Endothelial cell (in vitro differentiated cells): Measurements from ENCODE around the gene MFAP3. TPM values are rescaled to one million over a fixed set of nuclear protein-coding genes. Genes with fewer than 3 reads are reported as not detected.
A peak's percentile ranks its signal among the peaks of the same experiment; 100 is the strongest.
"Not testable (repeated sequence)": the region's sequence is repeated elsewhere in the genome, so short reads cannot be mapped to it uniquely, and the experiment has no call there.

Experiments used
- DNase-seq: peaks from one replicate; pipeline ENCODE4 v3.0.0; 2021; ENCODE audit warnings: low spot score
- H3K27ac Mint-ChIP-seq: one replicate; pipeline ENCODE4 v1.8.0; 2021; ENCODE audit warnings: mixed read lengths, inconsistent platforms; ENCODE audit not compliant: unreplicated experiment
- H3K27me3 Mint-ChIP-seq: one replicate; pipeline ENCODE4 v1.8.0; 2021; ENCODE audit warnings: mild to moderate bottlenecking, moderate library complexity, mixed read lengths, inconsistent platforms; ENCODE audit not compliant: unreplicated experiment
- H3K36me3 Mint-ChIP-seq: one replicate; pipeline ENCODE4 v1.8.0; 2021; ENCODE audit warnings: mild to moderate bottlenecking, low read depth, mixed read lengths, inconsistent platforms; ENCODE audit not compliant: unreplicated experiment
- H3K4me1 Mint-ChIP-seq: one replicate; pipeline ENCODE4 v1.8.0; 2021; ENCODE audit warnings: mild to moderate bottlenecking, mixed read lengths, inconsistent platforms; ENCODE audit not compliant: unreplicated experiment
- H3K4me3 Mint-ChIP-seq: one replicate; pipeline ENCODE4 v1.8.0; 2021; ENCODE audit warnings: mild to moderate bottlenecking, mixed read lengths, inconsistent platforms; ENCODE audit not compliant: unreplicated experiment
- H3K9me3 Mint-ChIP-seq: one replicate; pipeline ENCODE4 v1.8.0; 2021; ENCODE audit warnings: mixed read lengths, inconsistent platforms; ENCODE audit not compliant: unreplicated experiment
- CTCF ChIP-seq: fragments of 200-600 bp; sonication (generic); IDR thresholded peaks from one replicate; pipeline ENCODE4 v1.5.0; 2021; ENCODE audit warnings: antibody characterized with exemption; ENCODE audit not compliant: unreplicated experiment
- total RNA-seq: library from RNA; stranded (reverse); fragmentation: NEBNext Ultra II Directional; extraction: Animal tissue kit (Norgen Biotek cat#: 25700); gene quantifications from one replicate; pipeline ENCODE4 v1.2.1, GENCODE V29; 2021; ENCODE audit not compliant: unreplicated experiment

MFAP3 gene
- total RNA-seq, 1 donor from 2014 or later = 42.7 TPM

- Mint-ChIP-seq H3K27me3 (no peaks in the 10 kb centered on the region), H3K4me1 (no peaks in the 10 kb centered on the region)
- no peak for TF ChIP-seq CTCF
Observed at GRCh38 chr5:154065971-154066370, 27.2 kb downstream of the MFAP3 start.

GRCh38 chr5:154069854-154070253 is 31.1 kb downstream of the MFAP3 start:
- H3K9me3 Mint-ChIP-seq, H3K27ac Mint-ChIP-seq, H3K4me1 Mint-ChIP-seq, DNase-seq, H3K27me3 Mint-ChIP-seq, H3K36me3 Mint-ChIP-seq, H3K4me3 Mint-ChIP-seq: not testable (repeated sequence)

More at GRCh38 chr5:154065971-154066370, 27.2 kb downstream of the MFAP3 start:
- no peaks in the 10 kb centered on the region for H3K36me3 Mint-ChIP-seq
- H3K4me3 Mint-ChIP-seq = no peak overlapping the region
- no peak overlapping the region for H3K27ac Mint-ChIP-seq
- no peak for DNase-seq
- no peaks in the 10 kb centered on the region for H3K9me3 Mint-ChIP-seq

GRCh38 chr5:154071799-154072413 is 33.1 kb downstream of the MFAP3 start:
- H3K27ac Mint-ChIP-seq = no peak overlapping the region
- H3K4me3 Mint-ChIP-seq = no peak overlapping the region
- H3K9me3 Mint-ChIP-seq = no peaks in the 10 kb centered on the region
- DNase-seq = no peak
- no peak for TF ChIP-seq CTCF
- H3K4me1 Mint-ChIP-seq = peaks cover 5% of the 10 kb centered on the region
- peaks cover 1% of the 10 kb centered on the region for H3K27me3 Mint-ChIP-seq
- no peaks in the 10 kb centered on the region for H3K36me3 Mint-ChIP-seq

- Mint-ChIP-seq H3K27me3 (peaks cover 1% of the 10 kb centered on the region), H3K4me3 (no peak overlapping the region), H3K9me3 (no peaks in the 10 kb centered on the region), H3K4me1 (peaks cover 5% of the 10 kb centered on the region), H3K36me3 (no peaks in the 10 kb centered on the region), H3K27ac (no peak overlapping the region)
- peak; percentile 97 for TF ChIP-seq CTCF
- peak; percentile 86 for DNase-seq
Observed at GRCh38 chr5:154072414-154073171, 33.8 kb downstream of the MFAP3 start.

- Mint-ChIP-seq H3K36me3 (no peaks in the 10 kb centered on the region), H3K4me3 (no peak overlapping the region), H3K27ac (no peak overlapping the region), H3K27me3 (peaks cover 1% of the 10 kb centered on the region), H3K4me1 (peaks cover 5% of the 10 kb centered on the region), H3K9me3 (no peaks in the 10 kb centered on the region)
- no peak for TF ChIP-seq CTCF
- no peak for DNase-seq
Observed at GRCh38 chr5:154076240-154076922, 37.6 kb downstream of the MFAP3 start.
